ENCODE data around the gene SLC35G4.
"Not testable (repeated sequence)": the region's sequence is repeated elsewhere in the genome, so short reads cannot be mapped to it uniquely, and the experiment has no call there.

SLC35G4 gene

GRCh38 chr18:11609488-11609887 lies at the start of gene SLC35G4:
SLC35G4 (plus strand) TSS chr18:11609596; CDS start chr18:11609596, 0 bp downstream.
- DNase-seq = not testable (repeated sequence)

- DNase-seq = no peak
Observed at GRCh38 chr18:11561293-11561692, 48.1 kb upstream of the SLC35G4 start.

DNA sequence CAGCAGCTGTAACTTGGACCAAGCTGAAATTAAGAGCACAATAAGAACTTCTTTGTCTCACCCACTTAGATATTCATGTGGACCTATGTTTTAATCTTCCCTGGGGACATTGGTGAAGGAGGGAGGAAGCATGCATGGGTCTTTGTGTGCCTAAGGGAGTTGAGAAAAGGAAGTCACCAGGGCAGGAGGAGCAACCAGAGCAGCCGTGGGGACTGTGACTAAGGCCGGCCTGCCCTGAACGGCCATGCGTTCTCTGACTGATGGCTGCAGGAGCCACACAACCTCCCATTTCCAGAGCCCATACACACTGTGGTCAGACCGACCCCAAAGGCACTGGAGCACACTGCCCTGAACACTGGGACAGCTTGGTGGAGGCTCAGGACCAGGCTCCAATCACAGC lies 43.7 kb upstream of the SLC35G4 start:
- no peak for DNase-seq

GRCh38 chr18:11566236-11566965 lies 43.0 kb upstream of the SLC35G4 start:
- DNase-seq = no peak

GRCh38 chr18:11567396-11567795 lies 42.0 kb upstream of the SLC35G4 start:
- no peak for DNase-seq

GRCh38 chr18:11570073-11570588 lies 39.3 kb upstream of the SLC35G4 start:
- DNase-seq = no peak

- no peak for DNase-seq
Observed at GRCh38 chr18:11570769-11571412, 38.5 kb upstream of the SLC35G4 start.

DNA sequence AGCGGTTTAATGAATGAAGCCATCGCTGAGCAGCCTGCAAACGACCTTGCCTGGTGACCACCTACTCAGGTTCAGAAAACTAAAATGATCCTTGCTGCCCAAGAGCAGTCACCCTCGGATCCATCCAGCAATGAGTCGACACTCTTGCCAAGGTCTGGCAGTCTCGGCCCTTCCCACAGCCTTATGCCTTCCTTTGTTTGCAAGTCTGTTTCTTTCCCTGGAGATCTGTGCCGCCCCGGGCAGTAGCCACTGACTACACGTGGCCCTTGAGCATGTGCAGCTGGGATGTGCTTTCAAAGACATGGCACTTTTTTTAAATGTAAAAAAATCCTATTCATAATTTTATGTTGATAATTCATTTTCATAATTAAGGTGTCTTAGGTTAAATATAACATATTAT lies 37.2 kb upstream of the SLC35G4 start:
- no peak for DNase-seq

DNA sequence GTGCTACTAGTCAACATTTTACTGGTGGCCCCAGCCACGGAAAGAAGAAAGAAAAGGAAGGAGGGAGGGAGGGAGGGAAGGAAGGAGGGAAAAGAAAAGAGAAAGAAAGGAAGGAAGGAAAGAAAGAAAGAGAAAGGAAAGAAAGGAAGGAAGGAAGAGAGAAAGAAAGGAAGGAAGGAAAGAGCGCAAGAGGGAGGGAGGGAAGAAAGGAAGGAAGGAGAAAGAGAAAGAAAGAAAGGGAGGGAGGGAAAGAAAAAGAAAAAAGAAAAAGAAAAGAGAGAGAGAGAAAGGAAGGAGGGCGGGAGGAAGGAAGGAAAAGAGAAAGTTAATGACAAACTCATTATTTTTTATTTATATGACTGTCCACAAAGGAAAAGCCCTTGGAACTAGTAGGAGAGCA lies 34.9 kb upstream of the SLC35G4 start:
- no peak for DNase-seq

DNA sequence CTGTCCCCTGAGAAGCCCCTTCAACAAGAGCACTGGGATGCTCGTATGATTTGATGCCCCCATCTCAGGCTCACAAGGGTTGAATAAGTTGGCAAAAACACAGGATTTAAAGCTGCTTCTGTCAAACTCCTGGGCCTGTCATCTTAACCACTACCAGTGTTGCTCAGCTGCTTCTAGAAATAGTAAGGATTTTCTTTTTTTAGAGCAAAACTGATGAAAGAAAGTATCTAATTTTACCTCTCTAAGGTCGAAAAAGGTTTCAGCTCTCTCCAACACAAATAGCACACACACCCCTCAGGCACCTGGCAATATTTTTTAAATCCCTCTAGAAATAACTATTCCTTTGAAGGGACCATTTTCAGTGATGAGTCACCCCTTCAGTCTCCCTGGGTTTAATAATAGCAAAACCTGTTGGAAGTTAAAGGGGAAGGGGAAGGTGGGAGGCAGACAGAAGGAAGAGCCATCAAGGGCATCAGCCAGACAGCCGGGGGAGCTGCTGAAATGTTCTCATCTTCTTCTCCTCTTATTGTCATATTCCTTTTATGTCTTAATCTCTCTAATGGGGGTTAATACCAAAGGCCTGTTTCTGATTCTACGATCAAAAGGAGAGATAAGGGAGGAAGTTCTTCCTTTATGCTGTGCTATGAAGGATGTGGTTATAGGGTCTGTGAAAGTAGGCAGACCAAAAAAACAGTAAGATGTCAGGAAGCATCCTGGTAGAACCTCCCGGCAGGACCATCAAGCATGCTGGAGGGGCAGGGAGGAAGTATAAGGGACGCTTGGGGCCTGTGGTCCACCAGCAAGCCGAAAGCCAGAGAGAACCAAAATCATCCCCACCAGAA lies 31.9 kb upstream of the SLC35G4 start:
- DNase-seq = no peak

DNA sequence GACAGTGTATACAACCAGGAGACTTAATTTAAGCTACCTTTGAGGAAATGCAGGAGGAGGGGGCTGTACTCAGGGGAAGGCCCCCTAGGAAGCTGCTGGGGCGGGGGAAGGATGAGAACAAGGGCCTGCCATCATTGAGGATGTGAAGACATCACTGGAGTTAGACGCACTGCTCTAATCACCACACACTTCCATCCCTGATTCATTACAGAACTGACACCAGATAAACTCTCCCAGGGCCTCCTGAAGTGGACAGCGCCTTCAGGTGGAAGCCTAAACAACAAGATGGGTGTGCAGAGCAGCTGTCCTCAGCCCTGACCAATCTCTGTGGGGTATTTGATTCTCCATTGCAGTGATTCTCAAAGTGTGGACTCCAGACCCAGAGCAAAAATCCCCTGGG lies 30.6 kb upstream of the SLC35G4 start:
- no peak for DNase-seq

- DNase-seq = no peak
Observed at GRCh38 chr18:11579916-11580315, 29.5 kb upstream of the SLC35G4 start.

- DNase-seq = no peak
Observed at GRCh38 chr18:11581286-11581685, 28.1 kb upstream of the SLC35G4 start.

DNA sequence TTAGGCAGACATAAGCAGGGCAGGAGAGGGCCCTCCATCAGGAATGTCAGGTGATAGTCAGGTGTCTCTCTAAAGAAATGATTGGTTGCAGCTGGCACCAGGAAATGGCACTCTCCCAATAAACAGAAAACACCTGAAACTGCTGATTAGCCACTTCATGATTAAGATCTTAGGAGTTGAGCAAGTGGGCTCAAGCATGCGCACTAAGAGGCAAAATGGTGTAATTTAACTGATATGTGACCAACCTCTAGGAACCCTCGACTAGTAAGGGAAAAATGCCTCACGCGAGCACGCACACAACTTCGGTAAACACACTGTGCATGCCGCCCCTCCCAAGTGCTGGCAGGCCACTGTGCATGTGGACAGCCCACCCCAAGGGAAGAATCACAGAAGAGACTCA lies 23.8 kb upstream of the SLC35G4 start:
- DNase-seq = no peak

GRCh38 chr18:11586896-11587295 lies 22.5 kb upstream of the SLC35G4 start:
- no peak for DNase-seq

- DNase-seq = no peak
Observed at GRCh38 chr18:11587432-11587831, 22.0 kb upstream of the SLC35G4 start.

GRCh38 chr18:11587846-11588245 lies 21.6 kb upstream of the SLC35G4 start:
- no peak for DNase-seq

- no peak for DNase-seq
Observed at GRCh38 chr18:11591957-11592356, 17.4 kb upstream of the SLC35G4 start.

DNA sequence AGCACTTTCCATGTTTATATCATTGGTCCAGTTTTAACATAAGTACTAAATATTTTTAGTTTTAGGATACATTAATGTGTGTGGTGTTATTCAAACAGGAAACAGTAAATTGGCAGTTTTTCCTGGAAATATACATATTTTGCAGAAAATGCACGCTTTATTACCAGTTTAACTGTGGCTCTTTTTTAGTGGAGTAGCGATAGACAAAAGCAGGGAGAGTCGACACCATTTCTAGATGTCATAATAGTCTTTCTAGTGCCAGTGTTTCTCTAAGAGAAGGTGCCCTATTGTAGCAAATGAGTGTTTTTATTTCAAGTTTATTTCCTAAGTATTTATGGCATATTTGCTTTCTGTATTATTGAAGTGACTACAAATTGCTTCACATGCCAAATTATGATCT lies 9.1 kb upstream of the SLC35G4 start:
- DNase-seq = no peak

- DNase-seq = no peak
Observed at GRCh38 chr18:11607906-11608305, 1.5 kb upstream of the SLC35G4 start.

DNA sequence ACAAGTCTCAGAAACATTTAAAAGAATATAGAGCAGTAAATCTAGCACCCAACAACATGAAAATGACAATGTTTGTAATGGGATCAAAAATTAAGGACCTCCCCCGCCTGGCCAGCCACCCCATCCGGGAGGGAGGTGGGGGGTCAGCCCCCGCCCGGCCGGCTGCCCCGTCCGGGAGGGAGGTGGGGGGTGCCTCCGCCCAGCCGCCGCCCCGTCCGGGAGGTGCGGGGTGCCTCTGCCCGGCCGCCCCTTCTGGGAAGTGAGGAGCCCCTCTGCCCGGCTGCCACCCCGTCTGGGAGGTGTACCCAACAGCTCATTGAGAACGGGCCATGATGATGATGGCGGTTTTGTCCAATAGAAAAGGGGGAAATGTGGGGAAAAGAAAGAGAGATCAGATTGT lies 778 bp upstream of the SLC35G4 start:
- DNase-seq = not testable (repeated sequence)

DNA sequence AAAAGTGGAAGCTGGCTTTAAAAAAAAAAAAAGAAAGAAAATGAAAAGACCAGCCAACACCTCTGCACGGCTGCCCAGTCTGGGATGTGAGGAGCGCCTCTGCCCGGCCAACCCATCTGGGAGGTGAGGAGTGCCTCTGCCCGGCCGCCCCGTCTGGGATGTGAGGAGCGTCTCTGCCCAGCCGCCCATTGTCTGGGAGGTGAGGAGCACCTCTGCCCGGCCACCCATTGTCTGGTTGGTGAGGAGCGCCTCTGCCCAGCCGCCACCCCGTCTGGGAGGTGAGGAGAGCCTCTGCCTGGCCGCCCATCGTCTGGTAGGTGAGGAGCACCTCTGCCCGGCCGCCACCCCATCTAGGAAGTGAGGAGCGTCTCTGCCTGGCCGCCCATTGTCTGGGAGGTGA lies 3.7 kb downstream of the SLC35G4 start:
- not testable (repeated sequence) for DNase-seq

DNA sequence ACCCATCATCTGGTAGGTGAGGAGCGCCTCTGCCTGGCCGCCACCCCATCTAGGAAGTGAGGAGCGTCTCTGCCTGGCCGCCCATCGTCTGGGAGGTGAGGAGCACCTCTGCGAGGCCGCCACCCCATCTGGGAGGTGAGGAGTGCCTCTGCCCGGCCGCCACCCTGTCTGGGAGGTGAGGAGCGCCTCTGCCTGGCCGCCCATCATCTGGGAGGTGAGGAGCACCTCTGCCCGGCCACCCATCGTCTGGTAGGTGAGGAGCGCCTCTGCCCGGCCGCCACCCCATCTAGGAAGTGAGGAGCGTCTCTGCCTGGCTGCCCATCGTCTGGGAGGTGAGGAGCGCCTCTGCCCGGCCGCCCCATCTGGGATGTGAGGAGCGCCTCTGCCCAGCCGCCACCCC lies 4.2 kb downstream of the SLC35G4 start:
- DNase-seq = not testable (repeated sequence)

DNA sequence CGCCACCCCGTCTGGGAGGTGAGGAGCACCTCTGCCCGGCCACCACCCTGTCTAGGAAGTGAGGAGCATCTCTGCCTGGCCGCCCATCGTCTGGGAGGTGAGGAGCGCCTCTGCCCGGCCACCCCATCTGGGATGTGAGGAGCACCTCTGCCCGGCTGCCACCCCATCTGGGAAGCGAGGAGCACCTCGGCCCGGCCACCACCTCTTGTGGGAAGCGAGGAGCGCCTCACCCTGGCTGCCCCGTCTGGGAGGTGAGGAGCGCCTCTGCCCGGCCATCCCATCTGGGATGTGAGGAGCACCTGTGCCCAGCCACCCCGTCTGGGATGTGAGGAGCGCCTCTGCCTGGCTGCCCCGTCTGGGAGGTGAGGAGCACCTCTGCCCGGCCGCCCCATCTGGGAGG lies 4.6 kb downstream of the SLC35G4 start:
- not testable (repeated sequence) for DNase-seq
